SIG-M5 (cell line): ENCODE measurements around the gene SLC2A11.

ENCODE experiments used
- DNase-seq: peaks from one replicate; lab custom pipeline; 2025; lab: John Stamatoyannopoulos, UW

SLC2A11 gene

GRCh38 chr22:23857606-23858483 lies at the start of gene SLC2A11:
Gene SLC2A11, plus strand, starts transcription at chr22:23857875. Its CDS starts 125 bp downstream, at chr22:23858000.
- peak; percentile 49 for DNase-seq

- DNase-seq: no peak
These were observed 45.3 kb upstream of the SLC2A11 start for GRCh38 chr22:23812378-23812777.

- no peak for DNase-seq
These were observed 42.0 kb upstream of the SLC2A11 start for GRCh38 chr22:23815541-23816155.

- DNase-seq: no peak
These were observed 41.3 kb upstream of the SLC2A11 start for GRCh38 chr22:23816156-23816976.

GRCh38 chr22:23817146-23817545 lies 40.5 kb upstream of the SLC2A11 start:
- no peak for DNase-seq

GRCh38 chr22:23818541-23818940 lies 39.1 kb upstream of the SLC2A11 start:
- no peak for DNase-seq

- no peak for DNase-seq
These were observed 36.9 kb upstream of the SLC2A11 start for GRCh38 chr22:23820748-23821211.

- DNase-seq: no peak
These were observed 35.5 kb upstream of the SLC2A11 start for GRCh38 chr22:23822101-23822671.

GRCh38 chr22:23823331-23823791 lies 34.3 kb upstream of the SLC2A11 start:
- DNase-seq: no peak

- no peak for DNase-seq
These were observed 33.0 kb upstream of the SLC2A11 start for GRCh38 chr22:23824476-23825245.

- no peak for DNase-seq
These were observed 32.3 kb upstream of the SLC2A11 start for GRCh38 chr22:23825246-23825905.

- DNase-seq: no peak
These were observed 30.9 kb upstream of the SLC2A11 start for GRCh38 chr22:23826510-23827350.

- DNase-seq: no peak
These were observed 30.2 kb upstream of the SLC2A11 start for GRCh38 chr22:23827351-23827995.

- no peak for DNase-seq
These were observed 28.6 kb upstream of the SLC2A11 start for GRCh38 chr22:23828800-23829680.

- no peak for DNase-seq
These were observed 27.8 kb upstream of the SLC2A11 start for GRCh38 chr22:23829845-23830372.

GRCh38 chr22:23831261-23831660 lies 26.4 kb upstream of the SLC2A11 start:
- no peak for DNase-seq

GRCh38 chr22:23831781-23832180 lies 25.9 kb upstream of the SLC2A11 start:
- no peak for DNase-seq
